GM19239 (cell line): ENCODE data around the gene MGAT2.
"Not testable (repeated sequence)": the region's sequence is repeated elsewhere in the genome, so short reads cannot be mapped to it uniquely, and the experiment has no call there.

Experiments
- DNase-seq: peaks from one replicate; pipeline ENCODE4 v3.0.0; 2011; ENCODE audit warnings: low spot score; ENCODE audit not compliant: insufficient read length
- FAIRE-seq: peaks from 2 replicates; lab custom pipeline; 2011; peaks lifted over from hg19 to GRCh38; lab: Jason Lieb, UNC

MGAT2 gene

GRCh38 chr14:49620182-49621113 is at the start of gene MGAT2, which contains the start of gene RPL36AL:
Gene MGAT2, plus strand, starts transcription at chr14:49620799. Its CDS starts 470 bp downstream, at chr14:49621269.
Gene RPL36AL, minus strand, starts transcription at chr14:49620626. Its CDS starts 1,522 bp downstream, at chr14:49619104.
- peak; percentile 83 for FAIRE-seq
- peak; percentile 87 for DNase-seq

- FAIRE-seq: no peak
These were observed 46.6 kb upstream of the MGAT2 start for GRCh38 chr14:49574038-49574437.

GRCh38 chr14:49578141-49578540 is 42.5 kb upstream of the MGAT2 start:
- FAIRE-seq (no peak), DNase-seq (no peak)

More at GRCh38 chr14:49574038-49574437, 46.6 kb upstream of the MGAT2 start:
- DNase-seq: no peak

GRCh38 chr14:49579841-49580240 is 40.8 kb upstream of the MGAT2 start:
- no peak for DNase-seq
- no peak for FAIRE-seq

GRCh38 chr14:49581209-49582112 is 39.1 kb upstream of the MGAT2 start:
- FAIRE-seq: no peak
- no peak for DNase-seq

- DNase-seq: no peak
- FAIRE-seq: no peak
These were observed 38.3 kb upstream of the MGAT2 start for GRCh38 chr14:49582113-49582977.

GRCh38 chr14:49583629-49584028 is 37.0 kb upstream of the MGAT2 start:
- DNase-seq: no peak
- FAIRE-seq: peak; percentile 33

GRCh38 chr14:49584058-49584457 is 36.5 kb upstream of the MGAT2 start:
- DNase-seq: no peak
- FAIRE-seq: no peak

- FAIRE-seq, DNase-seq: not testable (repeated sequence)
These were observed 35.5 kb upstream of the MGAT2 start for GRCh38 chr14:49584981-49585640.

GRCh38 chr14:49585803-49586672 is 34.6 kb upstream of the MGAT2 start, which contains the start of gene RPS29:
Gene RPS29, minus strand, starts transcription at chr14:49586380. Its CDS starts 34 bp downstream, at chr14:49586346.
- DNase-seq: peak; percentile 57
- FAIRE-seq: peak; percentile 99

GRCh38 chr14:49586673-49587460 is 33.7 kb upstream of the MGAT2 start:
- FAIRE-seq (peak; percentile 71), DNase-seq (no peak)

GRCh38 chr14:49589387-49589786 is 31.2 kb upstream of the MGAT2 start:
- FAIRE-seq: no peak
- no peak for DNase-seq

GRCh38 chr14:49593016-49593415 is 27.6 kb upstream of the MGAT2 start:
- FAIRE-seq: no peak
- DNase-seq: no peak

GRCh38 chr14:49594347-49595091 is 26.1 kb upstream of the MGAT2 start:
- DNase-seq (no peak), FAIRE-seq (no peak)

- DNase-seq: no peak
- FAIRE-seq: no peak
These were observed 22.5 kb upstream of the MGAT2 start for GRCh38 chr14:49598189-49598484.

- DNase-seq (peak; percentile 70), FAIRE-seq (peak; percentile 84)
These were observed 21.9 kb upstream of the MGAT2 start, which contains the start of gene LRR1 for GRCh38 chr14:49598485-49599300. Gene LRR1, plus strand, starts transcription at chr14:49598940. Its CDS starts 81 bp downstream, at chr14:49599021.
